ENCODE results near the gene AVPR1B. TPM values are rescaled to one million over a fixed set of nuclear protein-coding genes. Genes with fewer than 3 reads are reported as not detected.
"Not testable (repeated sequence)": the region's sequence is repeated elsewhere in the genome, so short reads cannot be mapped to it uniquely, and the experiment has no call there.

AVPR1B gene
- total RNA-seq, 1 donor from 2014 or later: not detected

DNA sequence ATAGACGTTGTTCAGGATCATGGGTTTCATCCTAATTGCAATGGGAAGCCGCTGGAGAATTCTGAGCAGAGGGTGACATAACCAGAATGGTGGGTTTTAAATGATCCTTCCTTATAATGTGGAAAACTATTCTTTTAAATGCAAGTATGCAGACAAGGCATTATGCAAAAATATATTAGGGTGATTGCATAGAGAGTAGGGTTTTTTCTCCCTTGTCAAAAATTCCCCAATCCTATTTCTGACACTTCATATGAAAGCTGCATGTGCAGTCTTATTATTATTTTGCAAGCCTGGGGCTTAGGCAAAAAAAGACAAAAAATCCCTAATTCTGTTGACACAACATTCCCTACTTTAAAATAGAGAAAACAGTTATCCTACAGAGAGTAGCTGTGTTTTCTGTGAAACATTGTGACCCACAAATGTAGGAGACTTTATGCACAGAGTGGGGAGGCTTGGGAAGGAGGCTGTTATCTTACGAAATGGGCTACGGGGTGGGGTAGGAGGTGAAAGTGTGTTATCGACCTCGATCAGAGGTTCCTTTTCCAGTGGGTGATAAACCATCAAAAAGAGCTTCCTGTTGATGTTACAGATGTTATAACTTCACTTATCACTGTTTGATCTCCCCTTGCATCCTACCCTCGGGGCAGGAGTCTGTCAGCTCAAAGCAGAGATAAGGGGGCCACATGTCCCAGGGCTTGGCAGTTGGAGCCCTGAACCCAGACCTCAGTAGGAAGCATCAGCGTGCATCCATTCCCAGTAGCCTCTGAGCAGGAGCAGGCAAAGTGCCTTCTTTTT is 37.0 kb downstream of the AVPR1B start:
- DNase-seq: no peak

DNA sequence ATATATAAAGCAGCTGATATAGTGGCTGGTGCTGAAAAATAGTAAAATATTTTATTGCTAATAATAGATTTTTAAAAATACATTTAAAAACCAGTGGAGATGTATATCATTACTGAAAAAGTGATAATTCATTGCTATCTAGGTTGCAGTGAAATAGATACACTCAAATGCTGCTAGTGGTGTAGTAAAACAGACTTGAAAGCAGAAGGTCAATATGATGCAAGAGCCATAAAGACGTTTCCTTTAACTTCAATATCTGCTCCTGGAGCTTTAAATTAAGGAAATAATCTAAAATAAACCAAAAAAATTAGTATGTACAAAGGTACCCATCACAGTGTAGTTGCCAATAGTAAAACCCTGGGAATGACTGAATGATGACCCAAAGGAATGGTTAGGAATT is 38.1 kb downstream of the AVPR1B start:
- no peak for DNase-seq

DNA sequence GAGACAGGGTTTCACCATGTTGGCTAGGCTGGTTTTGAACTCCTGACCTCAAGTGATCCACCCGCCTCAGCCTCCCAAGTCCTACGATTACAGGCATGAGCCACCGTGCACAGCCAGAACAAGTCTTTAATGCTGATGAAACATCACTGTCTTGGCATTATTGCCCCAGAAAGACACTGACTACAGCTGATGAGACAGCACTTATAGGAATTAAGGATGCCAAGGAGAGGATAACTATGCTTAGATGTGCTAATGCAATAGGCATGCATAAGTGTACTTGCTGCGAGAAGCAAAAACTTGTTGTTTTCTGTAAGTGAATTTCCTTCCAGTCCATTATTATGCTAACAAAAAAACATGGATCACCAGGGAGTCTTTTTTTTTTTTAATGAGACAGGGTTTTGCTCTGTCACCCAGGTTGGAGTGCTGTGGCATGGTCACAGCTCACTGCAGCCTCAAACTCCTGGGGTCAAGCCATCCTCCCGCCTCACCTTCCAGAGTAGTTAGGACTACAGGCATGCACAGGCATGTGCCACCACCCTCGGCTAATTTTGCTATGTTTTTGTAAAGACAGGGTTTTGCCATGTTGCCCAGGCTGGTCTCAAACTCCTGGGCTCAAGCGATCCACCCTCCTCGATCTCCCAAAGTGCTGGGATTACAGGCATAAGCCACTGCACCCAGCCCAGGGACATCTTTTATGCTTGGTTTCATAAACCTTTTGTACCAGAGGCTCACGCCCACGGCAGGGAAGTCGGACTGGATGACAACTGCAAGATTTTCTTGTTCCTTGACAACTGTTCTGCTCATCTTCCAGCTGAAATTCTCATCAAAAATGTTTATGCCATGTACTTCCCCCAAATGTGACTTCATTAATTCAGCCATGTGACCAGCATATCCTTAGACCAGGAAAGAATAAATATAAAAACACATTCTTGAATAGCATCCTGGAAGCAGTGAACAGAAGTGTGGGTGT is 41.1 kb downstream of the AVPR1B start:
- no peak for DNase-seq

DNA sequence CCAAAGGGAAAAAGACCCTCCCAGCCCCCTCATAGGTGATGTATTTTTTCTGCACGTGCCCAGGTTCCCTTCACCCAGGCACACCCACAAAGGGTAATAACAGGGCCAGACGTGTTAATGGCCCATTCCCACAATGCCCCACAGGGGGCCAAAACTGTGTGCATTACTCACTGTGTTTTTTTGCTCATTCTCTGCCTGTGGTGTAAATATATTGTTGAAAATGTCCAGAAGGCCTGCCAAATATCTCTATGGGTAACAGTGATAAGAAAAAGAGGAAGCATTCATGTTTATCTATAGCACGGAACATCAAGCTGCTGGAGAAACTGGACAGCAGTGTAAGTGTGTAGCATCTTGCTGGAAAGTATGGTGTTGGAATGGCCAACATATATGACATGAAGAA is 42.3 kb downstream of the AVPR1B start:
- no peak for DNase-seq

DNA sequence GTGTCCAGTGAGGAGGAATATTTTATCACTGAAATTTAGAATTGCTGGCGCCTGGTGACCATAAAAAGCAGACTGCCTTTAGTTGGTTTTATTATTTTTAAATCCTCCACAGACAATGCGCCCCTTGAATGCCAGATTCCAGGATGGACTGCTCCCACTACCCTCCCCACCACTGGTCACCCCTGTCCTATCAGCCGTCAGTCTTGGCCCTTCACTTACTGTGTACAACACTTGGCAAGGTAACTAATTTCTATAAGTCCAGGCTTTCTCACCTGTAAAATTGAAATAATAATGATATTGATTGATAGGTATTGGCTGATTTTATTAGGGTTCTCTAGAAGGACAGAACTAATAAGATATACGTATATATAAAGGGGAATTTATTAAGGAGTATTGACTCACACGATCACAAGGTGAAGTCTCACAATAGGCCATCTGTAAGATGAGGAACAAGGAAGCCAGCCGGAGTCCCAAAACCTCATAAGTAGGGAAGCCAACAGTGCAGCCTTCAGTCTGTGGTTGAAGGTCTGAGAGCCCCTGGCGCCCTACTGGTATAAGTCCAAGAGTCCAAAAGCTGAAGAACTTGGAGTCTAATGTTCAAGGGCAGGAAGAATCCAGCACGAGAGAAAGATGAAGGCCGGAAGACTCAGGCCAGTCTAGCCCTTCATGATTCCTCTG is 46.4 kb downstream of the AVPR1B start:
- no peak for DNase-seq

DNA sequence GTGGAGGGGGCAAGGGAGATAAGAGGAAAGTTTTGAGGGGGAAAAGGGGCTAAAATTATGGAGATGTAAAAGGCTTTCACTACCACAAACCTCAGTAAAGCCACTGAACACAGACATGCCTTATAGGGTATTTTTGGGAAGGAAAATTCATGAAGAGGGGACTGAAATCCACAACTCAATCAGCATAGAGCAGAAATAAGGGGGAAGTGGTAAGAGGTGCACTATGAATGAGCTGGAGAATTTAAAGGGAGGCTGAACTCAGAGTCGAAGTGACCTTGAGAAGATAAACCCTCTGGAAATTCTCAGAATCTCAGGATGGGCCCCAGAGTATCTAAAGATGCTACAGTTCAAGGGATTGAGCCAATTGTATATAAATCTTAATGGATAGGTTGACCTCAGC is 48.9 kb downstream of the AVPR1B start:
- no peak for DNase-seq

DNA sequence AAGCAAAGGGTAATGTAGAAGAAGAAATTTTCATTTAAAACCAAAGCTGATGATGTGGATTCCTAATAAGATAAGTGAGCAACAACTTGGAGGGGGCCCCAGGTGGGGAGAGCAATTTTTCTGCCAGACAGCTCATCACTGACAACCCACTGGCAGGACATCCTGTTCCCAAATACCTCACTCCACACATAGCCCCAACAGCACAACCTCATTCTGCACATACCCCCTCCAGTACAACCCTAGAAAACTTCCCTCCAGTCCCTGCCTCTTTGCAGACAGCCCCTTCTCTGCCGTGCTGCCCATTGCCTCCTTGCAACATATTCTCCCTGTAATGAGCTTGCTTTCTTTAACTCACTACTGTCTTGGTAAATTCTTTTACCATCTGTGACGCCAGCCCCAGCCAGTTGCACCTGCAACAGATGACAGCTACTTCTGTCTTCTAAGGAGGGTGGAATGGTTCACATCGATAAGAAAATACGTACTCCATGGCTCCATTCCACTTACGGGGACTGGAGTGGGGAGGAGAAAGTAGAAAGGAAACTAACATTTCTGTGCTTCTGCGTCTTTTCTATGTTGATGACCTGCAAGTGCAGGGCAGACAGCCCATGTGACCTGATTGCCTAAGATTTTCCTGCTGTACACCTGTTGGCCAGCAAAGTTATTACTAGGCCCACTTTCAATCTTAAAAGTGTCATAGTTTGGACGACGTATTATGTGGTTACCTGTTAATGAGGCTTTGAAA is 49.5 kb downstream of the AVPR1B start:
- no peak for DNase-seq

DNA sequence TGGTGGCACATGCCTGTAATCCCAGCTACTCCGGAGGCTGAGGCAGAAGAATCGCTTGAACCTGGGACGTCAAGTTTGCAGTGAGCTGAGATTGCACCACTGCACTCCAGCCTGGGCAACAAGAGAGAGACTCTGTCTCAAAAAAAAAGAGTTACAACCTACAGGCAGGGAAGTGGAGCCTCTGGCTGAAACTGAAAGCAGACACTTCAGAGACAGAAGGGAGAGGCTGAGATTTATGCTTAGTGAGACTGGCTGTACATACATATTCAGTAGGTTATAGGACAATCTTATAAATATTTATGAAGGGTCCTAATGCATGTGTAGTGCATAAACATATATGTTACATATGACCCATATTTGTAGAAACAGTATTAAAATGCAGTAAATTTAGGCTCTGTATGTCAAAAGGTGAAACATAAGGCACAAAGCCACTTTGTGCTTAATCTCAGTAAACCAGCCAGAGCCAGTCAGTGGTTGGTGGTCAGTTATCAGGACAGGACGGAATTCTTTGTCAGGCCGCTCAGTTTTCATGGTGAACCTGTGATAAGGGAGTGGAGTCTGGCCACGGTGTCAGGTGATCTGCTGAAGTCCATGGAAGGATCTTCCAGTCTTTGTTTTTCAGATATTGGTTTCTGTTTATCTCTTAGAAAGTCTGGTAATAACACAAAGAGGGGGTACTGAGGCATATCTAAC is 50.6 kb downstream of the AVPR1B start:
- no peak for DNase-seq

DNA sequence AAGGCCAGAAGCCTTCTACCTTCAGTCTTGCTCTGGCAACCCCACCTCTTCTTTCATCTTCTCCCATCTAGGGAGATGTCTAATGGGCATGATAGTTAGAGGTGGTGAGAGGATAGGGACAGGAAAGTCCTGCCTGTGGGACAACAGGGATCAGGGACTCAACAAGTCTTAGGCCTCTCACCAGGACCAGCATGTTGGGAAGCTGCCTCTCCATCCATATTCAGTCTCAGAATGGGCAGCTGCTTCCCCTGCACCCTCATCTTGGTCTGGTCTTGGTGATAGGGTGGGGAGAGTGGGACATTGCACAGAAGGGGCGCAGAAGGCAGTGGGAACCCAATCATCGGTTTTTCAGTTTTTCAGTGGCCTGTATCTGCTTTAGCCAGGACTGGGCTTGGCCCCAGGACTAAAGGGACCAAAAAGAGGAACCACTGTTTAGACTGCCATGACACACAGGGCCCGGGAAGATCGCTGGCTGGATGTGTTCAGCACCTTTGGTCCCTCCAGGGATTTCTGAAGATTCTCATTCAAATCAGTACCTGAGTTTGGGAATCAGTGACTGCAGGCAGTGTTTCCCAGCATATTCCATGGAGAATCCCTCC is 51.5 kb downstream of the AVPR1B start:
- DNase-seq: no peak

DNA sequence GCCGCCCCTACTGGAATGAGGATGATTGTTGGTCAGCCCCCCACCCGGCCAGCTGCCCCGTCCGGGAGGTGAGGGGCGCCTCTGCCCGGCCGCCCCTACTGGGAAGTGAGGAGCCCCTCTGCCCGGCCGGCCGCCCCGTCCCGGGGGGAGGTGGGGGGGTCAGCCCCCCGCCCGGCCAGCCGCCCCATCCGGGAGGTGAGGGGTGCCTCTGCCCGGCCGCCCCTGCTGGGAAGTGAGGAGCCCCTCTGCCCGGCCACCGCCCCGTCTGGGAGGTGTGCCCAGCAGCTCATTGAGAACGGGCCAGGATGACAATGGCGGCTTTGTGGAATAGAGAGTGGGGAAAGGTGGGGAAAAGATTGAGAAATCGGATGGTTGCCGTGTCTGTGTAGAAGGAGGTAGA is 52.7 kb downstream of the AVPR1B start:
- not testable (repeated sequence) for DNase-seq

DNA sequence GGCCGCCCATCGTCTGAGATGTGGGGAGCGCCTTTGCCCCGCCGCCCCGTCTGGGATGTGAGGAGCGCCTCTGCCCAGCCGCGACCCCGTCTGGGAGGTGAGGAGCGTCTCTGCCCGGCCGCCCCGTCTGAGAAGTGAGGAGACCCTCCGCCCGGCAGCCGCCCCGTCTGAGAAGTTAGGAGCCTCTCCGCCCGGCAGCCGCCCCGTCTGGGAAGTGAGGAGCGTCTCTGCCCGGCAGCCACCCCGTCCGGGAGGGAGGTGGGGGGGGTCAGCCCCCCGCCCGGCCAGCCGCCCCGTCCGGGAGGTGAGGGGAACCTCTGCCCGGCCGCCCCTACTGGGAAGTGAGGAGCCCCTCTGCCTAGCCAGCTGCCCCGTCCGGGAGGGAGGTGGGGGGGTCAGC is 53.2 kb downstream of the AVPR1B start:
- DNase-seq: not testable (repeated sequence)

DNA sequence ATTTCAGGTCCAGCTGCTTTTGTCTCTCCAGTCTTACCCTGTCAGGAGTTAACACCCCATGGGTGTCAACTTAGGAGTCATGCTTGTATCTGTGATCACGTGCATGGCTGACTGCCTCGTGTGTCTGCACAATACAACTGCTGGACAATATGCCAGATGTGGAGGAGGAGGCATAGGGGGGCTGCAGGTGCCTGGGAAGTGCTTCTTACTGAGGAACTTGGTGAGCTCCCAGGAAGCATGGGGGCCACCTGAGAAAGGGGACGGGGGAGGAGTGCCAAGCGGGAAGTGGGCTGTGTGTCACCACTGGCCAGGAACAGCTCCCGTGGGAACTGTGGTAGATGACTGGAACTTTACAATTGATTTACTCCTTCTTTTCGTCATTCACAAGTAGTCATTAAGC is 54.7 kb downstream of the AVPR1B start:
- DNase-seq: no peak

DNA sequence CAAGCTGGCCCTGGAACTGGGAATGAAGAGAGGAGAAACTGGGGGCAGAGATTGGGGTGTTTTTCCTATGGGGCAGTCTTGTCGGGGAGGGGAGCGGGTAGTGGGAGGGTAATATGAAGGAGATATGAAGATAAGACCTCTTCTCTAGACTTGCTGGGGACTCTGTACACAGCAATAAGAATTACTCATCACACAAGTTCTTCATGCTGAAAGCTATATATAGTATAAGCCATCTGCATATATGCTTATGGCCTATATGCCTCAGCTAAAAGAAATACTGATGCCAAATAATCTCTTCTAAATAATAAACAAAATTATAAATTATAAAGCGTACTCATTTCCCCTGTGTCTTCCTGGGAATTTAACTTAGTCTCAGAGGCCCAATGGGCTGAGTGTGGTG is 56.3 kb downstream of the AVPR1B start:
- DNase-seq: no peak

Small RNA genes within 50 kb of the gene (small RNA-seq; reads per million reads assigned to genes)
- gene RF00271 (ENCODE audit: low replicate concordance): not detected

Other genes with a start within 250 kb of the AVPR1B start
- 0.20 TPM for gene SLC26A9, start 173.9 kb downstream of the AVPR1B start, total RNA-seq
- gene RAB7B, start 114.0 kb downstream of the AVPR1B start, total RNA-seq: 17.2 TPM
- 0.20 TPM for gene CTSE, start 93.5 kb downstream of the AVPR1B start, total RNA-seq
- gene RHEX, start 64.2 kb downstream of the AVPR1B start, total RNA-seq: 5.5 TPM
- 2.8 TPM for gene FAM72A, start 85.5 kb upstream of the AVPR1B start, total RNA-seq
- gene SRGAP2, start 86.2 kb upstream of the AVPR1B start, total RNA-seq: 63.4 TPM

Measured in skin of body (tissue), 3 donors.